PC-9 (cell line): ENCODE data around the gene IFI44L. TPM values are rescaled to one million over a fixed set of nuclear protein-coding genes. Genes with fewer than 3 reads are reported as not detected.
A peak's percentile ranks its signal among the peaks of the same experiment; 100 is the strongest.

Experiments used
- BruUV-seq: library from RNA; stranded (reverse); fragments of 400-500 nt; replicated peaks from 2 replicates; lab custom pipeline; 2021; lab: Mats Ljungman, UMichigan
- CTCF ChIA-PET: fragments of 300-600 bp; sonication (Branson Sonifier 250); formaldehyde crosslinking; loops from one replicate; lab custom pipeline; 2022; ENCODE audit warnings: antibody characterized with exemption; lab: Charles Lee
- POLR2A ChIA-PET: fragments of 300-600 bp; sonication (Branson Sonifier 250); formaldehyde crosslinking; loops from one replicate; lab custom pipeline; 2022; ENCODE audit warnings: antibody characterized with exemption; ENCODE audit not compliant: unreplicated experiment; lab: Charles Lee
- DNase-seq, 2 experiments: peaks; one replicate each; pipeline versions ENCODE4 v3.0.0 to v3.0.0-alpha.2; 2015 to 2022; ENCODE audit warnings: mixed read lengths in 1 of 2
- H2AFZ ChIP-seq: fragments of 200-600 bp; sonication (generic); 2 replicates; pipeline ENCODE4 v1.8.1; 2017; ENCODE audit warnings: antibody characterized with exemption
- H3F3A ChIP-seq: fragments of 200-600 bp; sonication (generic); 2 replicates; pipeline ENCODE4 v1.8.1; 2017; ENCODE audit warnings: antibody characterized with exemption, mild to moderate bottlenecking, low read depth; ENCODE audit not compliant: insufficient read depth
- H3K27ac ChIP-seq: fragments of 200-600 bp; sonication (generic); 2 replicates; pipeline ENCODE4 v1.6.1; 2016; ENCODE audit warnings: mixed run types
- H3K27me3 ChIP-seq: fragments of 200-600 bp; sonication (generic); 2 replicates; pipeline ENCODE4 v1.6.1; 2016; ENCODE audit warnings: low read depth, mixed run types; ENCODE audit not compliant: insufficient read depth
- H3K36me3 ChIP-seq: fragments of 200-600 bp; sonication (generic); 2 replicates; pipeline ENCODE4 v1.6.1; 2016; ENCODE audit warnings: low read depth, mixed run types
- H3K4me1 ChIP-seq: fragments of 200-600 bp; sonication (generic); replicated peaks from 2 replicates; pipeline ENCODE4 v1.6.1; 2016; ENCODE audit warnings: mixed run types; ENCODE audit not compliant: insufficient read depth
- H3K4me2 ChIP-seq: fragments of 200-600 bp; sonication (generic); 2 replicates; pipeline ENCODE4 v1.6.1; 2017; ENCODE audit warnings: mixed run types
- H3K4me3 ChIP-seq: fragments of 200-600 bp; sonication (generic); 2 replicates; pipeline ENCODE4 v1.6.1; 2016; ENCODE audit warnings: mixed run types
- H3K79me2 ChIP-seq: fragments of 200-600 bp; sonication (generic); 2 replicates; pipeline ENCODE4 v1.6.1; 2017; ENCODE audit warnings: low read depth, mixed run types
- H3K9me2 ChIP-seq: fragments of 200-600 bp; sonication (generic); 2 replicates; pipeline ENCODE4 v1.8.1; 2017; ENCODE audit warnings: mild to moderate bottlenecking; ENCODE audit not compliant: insufficient read depth
- H3K9me3 ChIP-seq: fragments of 200-600 bp; sonication (generic); 2 replicates; pipeline ENCODE4 v1.8.1; 2016; ENCODE audit warnings: low read depth; ENCODE audit not compliant: insufficient read depth
- H4K20me1 ChIP-seq: fragments of 200-600 bp; sonication (generic); 2 replicates; pipeline ENCODE4 v1.8.1; 2017; ENCODE audit not compliant: insufficient read depth
- CTCF ChIP-seq: fragments of 200-600 bp; sonication (generic); conservative IDR thresholded peaks from 2 replicates; pipeline ENCODE4 v1.6.1; 2017; ENCODE audit warnings: mixed run types, antibody characterized with exemption, mild to moderate bottlenecking, moderate library complexity
- EZH2 ChIP-seq: fragments of 200-600 bp; sonication (generic); IDR thresholded peaks from 2 replicates; pipeline ENCODE4 v1.8.0; 2017; ENCODE audit warnings: antibody characterized with exemption, low read depth
- intact Hi-C: fragments of 100-400 bp; cut with micrococcal nuclease; formaldehyde crosslinking; loops from one replicate; pipeline ENCODE4 v1.10.0; 2022; ENCODE audit not compliant: unreplicated experiment
- total RNA-seq: library from RNA; stranded (reverse); gene quantifications from 2 replicates; pipeline ENCODE4 v1.2.3, GENCODE V29; 2021

Gene IFI44L
- total RNA-seq, 1 experiment from 2014 or later, result 0.70 TPM

GRCh38 chr1:78681265-78681664 lies 61.0 kb downstream of the IFI44L start:
- intact Hi-C loops, result no loop called here
- POLR2A ChIA-PET, result no interaction called here
- DNase-seq, result no peak
- no peak for TF ChIP-seq CTCF
- no peak for TF ChIP-seq EZH2
- BruUV-seq, result no TSS peak
- CTCF ChIA-PET, result no interaction called here
- H3F3A ChIP-seq, result no peaks in the 10 kb centered on the region
- H2AFZ ChIP-seq, result no peak overlapping the region
- H3K4me3 ChIP-seq, result no peak overlapping the region
- no peaks in the 10 kb centered on the region for H3K9me2 ChIP-seq
- H3K27me3 ChIP-seq, result no peaks in the 10 kb centered on the region
- no peaks in the 10 kb centered on the region for H3K79me2 ChIP-seq
- H3K9me3 ChIP-seq, result no peaks in the 10 kb centered on the region
- H3K4me1 ChIP-seq, result 0 out of 2 replicates have a peak, but pooled peaks cover 3% of the 10 kb centered on the region
- no peak overlapping the region for H3K4me2 ChIP-seq
- no peaks in the 10 kb centered on the region for H3K36me3 ChIP-seq
- no peak overlapping the region for H3K27ac ChIP-seq
- no peaks in the 10 kb centered on the region for H4K20me1 ChIP-seq

DNA sequence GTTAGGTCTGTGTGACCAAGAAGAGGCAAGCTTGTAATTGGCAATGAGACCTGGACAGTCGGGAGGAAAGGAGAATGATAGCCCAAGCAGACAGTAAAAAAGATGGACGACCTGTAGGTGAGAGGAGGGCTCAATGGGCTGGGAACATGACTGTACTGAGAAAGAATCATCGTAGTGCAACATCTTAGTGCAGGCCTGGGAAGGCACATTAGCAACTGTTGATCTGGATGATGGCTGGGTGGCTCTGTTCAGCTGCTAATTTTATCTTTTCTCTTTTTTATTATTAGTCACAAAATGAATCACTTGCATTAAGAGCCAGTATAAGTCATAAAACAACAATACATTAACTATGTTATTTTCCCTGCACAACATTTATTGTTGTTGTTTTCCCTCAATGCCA lies 62.2 kb downstream of the IFI44L start:
- no peaks in the 10 kb centered on the region for H4K20me1 ChIP-seq
- no peak overlapping the region for H3K27ac ChIP-seq
- no peaks in the 10 kb centered on the region for H3K9me3 ChIP-seq
- 0 out of 2 replicates have a peak, but pooled peaks cover 3% of the 10 kb centered on the region for H3K4me1 ChIP-seq
- no peaks in the 10 kb centered on the region for H3F3A ChIP-seq
- H3K4me3 ChIP-seq, result no peak overlapping the region
- no peaks in the 10 kb centered on the region for H3K27me3 ChIP-seq
- no peak for DNase-seq
- ChIA-PET POLR2A (no interaction called here), CTCF (no interaction called here)
- H3K4me2 ChIP-seq, result no peak overlapping the region
- intact Hi-C loops, result no loop called here
- no TSS peak for BruUV-seq
- H3K9me2 ChIP-seq, result no peaks in the 10 kb centered on the region
- H3K79me2 ChIP-seq, result no peaks in the 10 kb centered on the region
- peak overlapping the region; percentile 39; the same call in 1 of the 2 replicates for H2AFZ ChIP-seq
- no peaks in the 10 kb centered on the region for H3K36me3 ChIP-seq
- TF ChIP-seq CTCF (no peak), EZH2 (no peak)

DNA sequence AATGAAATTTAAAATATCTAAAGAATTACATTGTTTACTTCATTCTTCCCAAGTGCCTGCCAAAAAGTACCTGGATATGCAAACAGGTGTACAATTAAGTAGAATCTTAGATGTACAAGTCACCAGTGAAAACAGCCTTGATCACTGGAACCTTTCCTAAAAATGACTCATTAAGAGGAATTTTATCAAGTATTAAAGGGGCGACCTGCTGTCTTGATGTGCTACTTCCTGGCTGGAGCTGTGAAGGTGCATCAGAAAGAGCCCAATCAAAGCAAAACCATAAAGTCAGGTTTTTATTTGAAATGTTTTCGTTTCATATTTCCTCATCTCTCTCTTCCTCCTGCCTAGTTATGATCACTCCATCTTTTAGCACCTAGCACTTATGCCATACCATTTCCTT lies 62.8 kb downstream of the IFI44L start:
- Histone ChIP-seq H3K4me3 (no peak overlapping the region), H4K20me1 (no peaks in the 10 kb centered on the region), H3K27me3 (no peaks in the 10 kb centered on the region), H3K79me2 (no peaks in the 10 kb centered on the region), H3K27ac (no peak overlapping the region), H3F3A (no peaks in the 10 kb centered on the region), H3K4me2 (no peak overlapping the region), H3K4me1 (peaks cover 3% of the 10 kb centered on the region; the same call in 1 of the 2 replicates), H3K9me3 (no peaks in the 10 kb centered on the region), H2AFZ (no peak overlapping the region), H3K36me3 (no peaks in the 10 kb centered on the region), H3K9me2 (no peaks in the 10 kb centered on the region)
- POLR2A ChIA-PET, result no interaction called here
- BruUV-seq, result no TSS peak
- no peak for DNase-seq
- intact Hi-C loops, result no loop called here
- CTCF ChIA-PET, result no interaction called here
- TF ChIP-seq EZH2, result no peak
- no peak for TF ChIP-seq CTCF
